Measurements from ENCODE around the gene RSPH9.

RSPH9 gene

GRCh38 chr6:43676962-43677606 is 32.2 kb downstream of the RSPH9 start:
- DNase-seq (ENCODE audit: low spot score): no peak
- no peak for TF ChIP-seq CTCF (IDR thresholded peaks at IDR 0.05; ENCODE audit: extremely low read depth, missing control alignments)

- TF ChIP-seq CTCF (IDR thresholded peaks at IDR 0.05; ENCODE audit: extremely low read depth, missing control alignments): no peak
- no peak for DNase-seq (ENCODE audit: low spot score)
Measured at GRCh38 chr6:43677759-43678158, 32.9 kb downstream of the RSPH9 start.

DNA sequence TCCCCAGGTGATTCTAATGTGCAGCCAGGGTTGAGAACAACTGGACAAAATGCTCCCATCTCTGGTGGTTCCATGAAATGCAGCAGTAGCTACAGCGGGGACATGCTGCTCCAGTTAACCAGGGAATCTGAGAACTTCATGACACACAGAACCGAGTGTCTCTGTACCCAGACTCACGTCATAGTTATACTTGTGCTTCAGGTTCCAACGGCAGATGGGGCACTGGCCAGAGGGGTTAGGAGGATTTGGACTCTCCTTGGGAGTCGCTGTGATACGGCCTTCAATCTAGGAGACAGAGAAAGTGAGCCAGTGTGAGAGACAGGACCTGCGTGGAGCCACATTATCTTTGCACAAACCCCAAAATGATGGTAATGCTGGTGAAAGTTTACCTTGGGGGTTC is 33.5 kb downstream of the RSPH9 start:
- no peak for TF ChIP-seq CTCF (IDR thresholded peaks at IDR 0.05; ENCODE audit: extremely low read depth, missing control alignments)
- no peak for DNase-seq (ENCODE audit: low spot score)

DNA sequence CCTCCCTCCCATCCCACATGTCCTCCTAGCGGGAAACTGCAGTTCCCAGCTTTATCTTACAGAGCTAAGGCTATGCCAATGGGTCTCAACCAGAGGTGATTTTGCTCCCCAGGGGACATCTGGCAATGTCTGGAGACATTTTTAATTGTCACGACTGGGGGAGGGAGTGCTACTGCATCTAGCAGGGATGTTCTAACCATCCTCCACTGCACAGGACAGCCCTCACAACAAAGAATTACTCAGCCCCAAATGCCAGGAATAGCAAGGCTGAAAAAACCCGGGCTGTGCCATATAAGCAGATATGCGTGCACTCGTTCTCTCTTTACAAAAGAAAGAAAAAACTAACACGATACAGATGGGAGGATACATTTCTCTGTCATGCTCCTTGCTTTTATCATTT is 34.2 kb downstream of the RSPH9 start:
- no peak for TF ChIP-seq CTCF (IDR thresholded peaks at IDR 0.05; ENCODE audit: extremely low read depth, missing control alignments)
- DNase-seq (ENCODE audit: low spot score): no peak

GRCh38 chr6:43680308-43681200 is 35.7 kb downstream of the RSPH9 start:
- TF ChIP-seq CTCF (IDR thresholded peaks at IDR 0.05; ENCODE audit: extremely low read depth, missing control alignments): no peak
- no peak for DNase-seq (ENCODE audit: low spot score)

DNA sequence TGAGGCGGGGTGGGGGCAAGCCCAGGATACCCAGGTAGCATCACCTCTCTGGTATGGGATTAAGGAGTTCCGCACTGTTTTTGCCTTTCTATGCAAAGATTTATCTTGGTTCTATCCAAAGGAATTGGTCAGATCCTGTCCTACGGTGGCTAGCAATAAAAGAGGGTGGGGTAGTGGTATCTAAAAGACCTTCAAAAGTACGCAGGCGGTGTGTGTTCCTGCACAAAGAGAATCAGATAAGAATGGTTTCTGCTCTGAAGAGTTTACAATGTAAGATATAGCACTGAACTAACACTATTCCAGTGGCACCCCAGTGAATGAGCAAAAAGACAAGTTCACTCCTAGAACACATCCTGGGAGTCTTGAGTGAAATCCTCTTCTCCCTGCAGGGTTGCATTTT is 36.5 kb downstream of the RSPH9 start:
- TF ChIP-seq CTCF (IDR thresholded peaks at IDR 0.05; ENCODE audit: extremely low read depth, missing control alignments): no peak
- DNase-seq (ENCODE audit: low spot score): no peak

- no peak for DNase-seq (ENCODE audit: low spot score)
- no peak for TF ChIP-seq CTCF (IDR thresholded peaks at IDR 0.05; ENCODE audit: extremely low read depth, missing control alignments)
Measured at GRCh38 chr6:43682724-43683429, 38.0 kb downstream of the RSPH9 start.

Measured in GM20000 (cell line).